GM20431 (cell line): ENCODE measurements around the gene CALHM4.

Experiments
- in situ Hi-C: fragments of 300-500 bp; cut with MseI, MboI; formaldehyde crosslinking; loops from one replicate; pipeline ENCODE4 v1.15.0; 2020; ENCODE audit warnings: low sequenced_read_pairs; ENCODE audit not compliant: unreplicated experiment

Gene CALHM4

GRCh38 chr6:116535109-116535508 is 18.4 kb upstream of the CALHM4 start:
- in situ Hi-C loops: loop anchor here (10.0 kb wide), 1 partner anchor 240 kb away; no protein-coding TSS in a partner anchor

DNA sequence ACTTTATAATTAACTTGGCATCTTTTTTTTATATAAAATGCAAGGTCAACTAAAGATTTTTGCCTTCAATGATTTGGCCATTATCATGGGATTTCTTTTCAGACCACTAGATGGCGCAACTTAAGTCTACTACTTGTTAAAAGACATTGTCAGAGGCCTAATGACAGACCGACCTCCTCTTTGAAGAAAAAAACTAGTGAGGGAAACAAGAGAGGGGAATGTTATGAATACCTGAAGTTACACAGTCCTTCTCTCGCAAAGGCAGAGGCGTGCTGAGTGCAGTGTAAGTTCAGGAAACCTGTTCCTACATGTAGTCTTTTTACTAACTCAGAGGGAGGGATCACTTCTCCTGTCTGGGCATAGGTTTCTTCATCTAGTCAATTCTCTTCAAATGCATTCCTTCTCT is 17.3 kb upstream of the CALHM4 start:
- in situ Hi-C loops: loop anchor here (10.0 kb wide), 1 partner anchor 241 kb away; no protein-coding TSS in a partner anchor

DNA sequence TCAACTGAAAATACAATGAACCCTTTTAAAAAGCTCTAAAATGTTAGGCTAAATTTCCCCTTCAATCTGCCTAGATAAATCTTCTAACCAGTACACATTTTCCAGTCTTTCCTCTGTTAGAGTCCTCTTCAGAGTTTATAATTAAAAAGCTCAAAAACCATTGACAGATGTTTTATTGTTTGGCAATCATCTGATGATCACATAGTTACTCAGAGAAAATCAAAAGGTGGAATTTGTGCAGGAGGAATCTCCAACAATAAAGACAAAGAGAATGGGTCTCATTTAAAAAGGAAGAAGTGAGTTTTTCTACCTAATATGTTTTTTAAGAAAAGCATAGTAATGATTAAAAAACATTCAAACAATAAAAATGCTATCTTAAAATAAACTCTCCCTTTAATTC is 11.1 kb upstream of the CALHM4 start:
- in situ Hi-C loops: no loop called here

GRCh38 chr6:116543149-116543548 is 10.4 kb upstream of the CALHM4 start:
- in situ Hi-C loops: no loop called here

DNA sequence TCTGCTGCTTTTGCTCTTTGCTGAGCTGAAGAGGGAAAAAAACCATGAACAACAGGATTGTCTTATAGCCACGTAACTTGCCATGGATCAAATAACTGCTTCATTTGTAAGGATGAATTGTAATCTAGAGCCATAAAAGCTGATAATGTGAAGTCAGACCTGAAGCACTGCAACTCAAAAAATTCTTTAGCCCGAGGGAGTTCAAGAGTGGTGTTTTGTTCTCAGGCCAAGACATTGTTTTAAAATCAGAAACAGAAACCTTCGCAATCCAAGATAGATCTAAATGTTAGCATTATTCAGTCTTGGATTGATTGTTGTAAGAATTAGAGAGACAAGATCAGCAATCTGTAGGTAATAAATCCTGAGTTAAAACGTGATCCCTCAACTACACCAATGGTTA is 7.9 kb upstream of the CALHM4 start, which contains the start of gene TRAPPC3L:
TSS of gene TRAPPC3L (minus strand) at position 34 of the 400 bp plus-strand sequence. CDS start 170 bp downstream, outside the sequence.
- in situ Hi-C loops: no loop called here

DNA sequence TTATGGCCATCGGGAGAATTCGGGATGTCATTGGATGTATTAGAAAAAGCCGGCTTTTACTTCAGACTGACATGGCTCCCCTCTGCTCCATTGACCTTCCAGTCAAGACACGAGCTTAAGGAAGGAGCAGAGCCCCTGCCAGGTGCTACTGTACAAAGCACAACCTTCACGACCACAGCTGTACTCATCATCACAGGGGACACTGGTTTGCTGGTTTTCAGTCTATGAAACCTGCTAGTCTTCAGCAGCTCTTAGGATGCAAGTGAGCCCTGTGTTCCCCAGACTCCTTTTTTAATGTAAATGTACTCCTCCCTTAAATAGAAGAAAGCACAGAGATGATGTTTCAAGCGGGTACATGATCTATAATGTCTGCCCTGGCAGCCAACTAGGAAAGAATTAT is 6.2 kb upstream of the CALHM4 start:
- in situ Hi-C loops: no loop called here

DNA sequence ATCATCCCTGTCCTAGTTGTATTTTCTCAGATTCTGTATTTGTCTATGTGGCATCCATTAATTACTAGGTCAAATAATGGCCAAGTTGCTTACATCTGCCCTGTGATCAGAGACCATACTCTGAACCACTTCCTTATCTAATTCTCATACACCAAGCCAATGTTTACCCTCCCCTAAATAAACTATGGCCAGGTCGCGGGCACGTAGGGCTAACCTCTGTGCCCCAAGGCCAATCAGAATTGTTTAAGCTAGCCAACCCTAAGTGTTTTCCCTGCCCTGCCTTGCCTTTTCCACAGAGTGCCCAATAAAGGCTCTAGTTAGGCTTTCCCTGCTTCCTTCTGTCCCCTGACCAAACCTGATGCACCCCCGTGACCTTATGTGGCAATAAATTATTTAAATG is 2.8 kb upstream of the CALHM4 start:
- in situ Hi-C loops: no loop called here

GRCh38 chr6:116556065-116556464 is 2.5 kb downstream of the CALHM4 start:
- in situ Hi-C loops: no loop called here

- in situ Hi-C loops: no loop called here
Measured at GRCh38 chr6:116556814-116557415, 3.4 kb downstream of the CALHM4 start.

DNA sequence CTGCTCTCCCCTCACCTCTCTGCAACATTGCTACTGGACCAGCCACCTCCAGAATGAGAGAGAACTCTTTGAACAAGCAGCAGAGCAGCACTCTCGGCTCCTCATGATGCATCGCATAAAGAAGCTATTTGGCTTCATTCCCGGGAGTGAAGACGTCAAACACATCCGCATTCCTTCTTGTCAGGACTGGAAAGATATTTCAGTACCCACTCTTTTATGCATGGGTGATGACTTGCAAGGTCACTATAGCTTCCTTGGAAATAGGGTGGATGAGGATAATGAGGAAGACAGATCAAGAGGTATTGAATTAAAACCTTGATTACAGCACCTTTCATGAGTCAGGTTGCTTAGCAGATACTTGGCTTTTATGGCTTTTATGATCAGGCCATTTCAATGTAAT is 4.3 kb downstream of the CALHM4 start:
- in situ Hi-C loops: no loop called here

GRCh38 chr6:116560130-116560529 is 6.6 kb downstream of the CALHM4 start:
- in situ Hi-C loops: no loop called here

DNA sequence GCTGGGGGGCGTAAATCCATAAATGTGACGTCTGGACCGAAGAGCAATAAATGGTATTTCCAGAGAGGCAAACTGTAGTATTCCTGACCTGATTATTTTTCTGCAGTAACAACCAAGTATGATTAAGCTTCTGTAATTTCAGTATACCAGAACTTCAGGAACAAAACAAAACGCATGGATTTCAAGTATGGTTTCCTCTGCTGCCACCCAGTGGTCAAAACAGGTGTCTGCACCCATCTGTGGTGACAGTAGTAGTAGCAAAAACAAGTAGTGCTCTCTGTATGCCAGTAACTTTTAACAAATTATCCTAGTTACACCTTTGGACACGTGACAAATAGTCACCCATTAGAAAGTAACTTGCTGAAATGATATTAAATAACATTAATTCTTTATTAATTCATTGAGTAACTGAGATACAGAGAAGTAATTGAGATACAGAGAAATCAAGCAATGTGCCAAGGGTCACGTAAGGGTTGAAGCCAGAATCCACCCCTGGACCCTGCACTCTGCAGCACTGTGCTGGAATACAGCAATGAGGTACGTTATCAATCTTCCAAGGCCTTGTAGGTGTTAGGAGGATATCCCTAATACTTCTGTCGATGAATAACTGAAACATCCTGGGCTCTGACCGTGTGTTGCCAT is 7.9 kb downstream of the CALHM4 start:
- in situ Hi-C loops: no loop called here

DNA sequence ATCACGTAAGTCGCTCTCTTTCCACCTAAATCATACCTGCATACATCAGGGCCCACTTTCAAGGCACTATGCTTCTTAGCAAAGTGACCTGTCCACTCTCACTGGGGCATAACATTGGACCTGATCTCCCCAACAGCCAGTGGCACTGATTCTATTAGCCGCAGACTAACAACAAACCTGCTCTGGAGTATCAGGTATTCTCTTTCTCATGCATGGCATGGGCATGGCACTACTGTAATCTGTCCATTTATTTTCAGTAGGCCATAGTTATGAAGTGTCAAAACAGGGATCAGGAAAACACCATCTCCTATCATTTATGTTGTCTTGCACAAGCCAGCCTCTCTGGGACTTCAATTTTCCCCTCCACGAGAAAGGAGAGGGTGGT is 8.5 kb downstream of the CALHM4 start:
- in situ Hi-C loops: no loop called here

DNA sequence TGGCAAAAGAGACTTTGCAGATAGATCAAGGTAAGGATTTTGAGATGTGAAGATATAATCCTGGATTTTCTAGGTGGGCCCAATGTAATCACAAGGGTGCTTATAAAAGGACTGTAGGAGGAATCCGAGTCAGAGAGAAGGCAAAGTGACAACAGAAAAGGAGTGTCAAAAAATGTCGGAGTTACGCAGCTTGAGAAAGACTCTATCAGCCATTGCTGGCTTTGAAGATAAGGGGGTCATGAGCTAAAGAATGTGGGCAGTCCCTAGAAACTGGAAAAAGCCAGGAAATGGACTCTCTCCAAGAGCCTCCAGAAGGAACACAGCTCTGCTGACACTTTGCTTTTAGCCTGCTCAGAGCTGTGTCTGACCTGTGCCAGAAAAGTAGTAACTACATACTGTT is 9.1 kb downstream of the CALHM4 start:
- in situ Hi-C loops: no loop called here

DNA sequence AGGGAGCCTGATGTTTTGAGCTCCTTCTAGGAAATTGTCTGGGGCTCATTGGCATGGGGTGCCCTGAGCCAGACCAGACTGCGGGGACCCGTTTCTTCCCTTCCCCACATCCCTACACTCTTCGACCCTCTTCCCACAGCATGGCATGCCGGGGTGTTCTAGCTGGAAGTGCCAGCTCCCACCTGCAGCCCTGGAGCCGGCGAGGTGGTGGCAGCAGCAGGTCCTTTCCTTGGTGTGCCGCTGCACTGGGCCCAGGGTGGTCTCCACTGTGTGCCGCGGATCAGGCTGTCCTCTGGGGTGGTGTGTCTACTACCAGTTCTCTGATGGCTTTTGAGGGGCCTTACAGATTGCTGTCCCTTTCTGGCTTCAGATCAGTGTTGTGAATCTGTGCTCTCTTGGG is 10.3 kb downstream of the CALHM4 start:
- in situ Hi-C loops: no loop called here

DNA sequence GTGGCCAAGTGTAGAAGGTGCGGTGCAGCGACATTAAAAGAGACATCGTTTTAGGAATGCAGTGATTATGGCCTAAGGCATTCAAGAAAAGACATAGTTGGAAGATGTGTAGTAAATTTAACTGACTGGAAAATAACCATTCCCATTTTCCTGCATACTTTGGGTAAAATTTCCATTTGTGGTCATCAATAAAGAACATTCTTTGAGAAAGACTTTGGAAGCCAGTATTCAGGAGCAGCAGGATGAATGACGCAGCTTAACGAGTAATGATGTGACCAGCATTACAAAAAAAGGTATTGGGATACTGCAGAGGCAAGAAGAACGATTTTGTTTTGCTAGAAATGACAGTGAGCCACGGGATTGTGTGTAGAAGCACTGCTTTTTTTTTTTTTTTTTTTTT is 10.8 kb downstream of the CALHM4 start:
- in situ Hi-C loops: no loop called here

- in situ Hi-C loops: no loop called here
Measured at GRCh38 chr6:116564921-116565872, 11.6 kb downstream of the CALHM4 start.

- in situ Hi-C loops: no loop called here
Measured at GRCh38 chr6:116568111-116568510, 14.6 kb downstream of the CALHM4 start.

DNA sequence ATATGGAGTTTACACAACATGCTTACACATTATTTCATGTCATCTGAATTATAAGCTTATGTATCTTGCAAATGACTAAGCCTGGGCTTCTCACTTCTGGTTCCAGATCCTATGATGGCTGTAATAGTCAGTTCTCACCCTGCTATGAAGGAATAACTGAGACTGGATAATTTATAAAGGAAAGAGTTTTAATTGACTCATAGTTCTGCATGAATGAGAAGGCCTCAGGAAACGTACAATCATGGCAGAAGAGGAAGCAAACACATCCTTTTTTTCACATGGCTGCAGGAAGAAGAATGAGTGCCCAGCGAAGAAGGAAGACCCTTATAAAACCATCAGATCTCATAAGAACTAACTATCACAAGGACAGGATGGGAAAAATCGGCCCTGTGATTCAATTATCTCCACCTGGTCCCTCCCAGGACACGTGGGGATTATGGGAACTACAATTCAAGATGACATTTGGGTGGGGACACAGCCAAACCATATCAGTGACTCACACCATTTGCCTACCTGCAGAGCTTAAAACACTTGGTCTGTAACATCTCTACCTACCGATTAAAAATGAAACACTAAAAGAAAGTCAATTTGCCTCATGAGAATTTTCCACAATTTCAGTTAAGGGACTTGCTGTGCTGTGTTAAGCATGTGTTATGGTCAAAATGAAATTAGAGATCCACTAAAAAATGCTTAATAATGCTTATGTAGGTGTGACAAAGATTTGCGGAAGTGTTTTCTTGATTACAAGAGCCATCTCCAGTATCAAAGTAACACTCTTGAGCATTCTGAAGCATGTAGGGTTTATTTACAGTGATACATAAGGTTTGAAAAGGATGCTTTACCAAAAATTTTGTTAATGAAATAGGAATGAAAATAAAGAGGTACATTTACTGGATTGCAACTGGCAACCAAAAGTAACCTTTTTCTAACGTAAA is 15.5 kb downstream of the CALHM4 start:
- in situ Hi-C loops: no loop called here
